Common myeloid progenitor, CD34-positive (primary cell): Measurements from ENCODE around the gene DCLK3.

Experiments used
- CTCF ChIA-PET: fragments of 350-600 bp; sonication (Branson Sonifier 250); formaldehyde crosslinking; loops from one replicate; lab custom pipeline; 2021; ENCODE audit warnings: antibody characterized with exemption; lab: Charles Lee
- POLR2A ChIA-PET: fragments of 350-600 bp; sonication (Branson Sonifier 250); formaldehyde crosslinking; loops from one replicate; lab custom pipeline; 2021; ENCODE audit warnings: antibody characterized with exemption; lab: Charles Lee
- DNase-seq, 3 donors: peaks; one replicate each; pipeline versions ENCODE4 v3.0.0 to v3.0.0-alpha.2; 2013
- H3K27ac ChIP-seq, 2 experiments: 1 replicate in 1 of 2; 2 replicates in 1 of 2; pipeline ENCODE4 v1.7.0; 2013; ENCODE audit warnings: inconsistent platforms in 2 of 2, low read length in 2 of 2, mild to moderate bottlenecking in 2 of 2, low read depth in 1 of 2, moderate library complexity in 1 of 2; ENCODE audit not compliant: severe bottlenecking in 2 of 2, insufficient read depth in 1 of 2, poor library complexity in 1 of 2
- H3K27me3 ChIP-seq, 5 experiments: replicated peaks in 2 of 5; 1 replicate in 3 of 5; 2 replicates in 2 of 5; pipeline versions ENCODE4 v1.6.1 to v1.7.0; 2013; ENCODE audit warnings: low read length in 4 of 5, mild to moderate bottlenecking in 2 of 5, moderate library complexity in 2 of 5, inconsistent platforms in 1 of 5; ENCODE audit not compliant: insufficient read depth in 5 of 5, control insufficient read depth in 4 of 5
- H3K36me3 ChIP-seq, 4 experiments: 1 replicate in 2 of 4; 2 replicates in 2 of 4; pipeline versions ENCODE4 v1.6.1 to v1.7.0; 2013; ENCODE audit warnings: low read length in 3 of 4, control low read depth in 1 of 4, mild to moderate bottlenecking in 1 of 4; ENCODE audit not compliant: control insufficient read depth in 4 of 4, insufficient read depth in 4 of 4
- H3K4me1 ChIP-seq, 4 experiments: 1 replicate in 3 of 4; 2 replicates in 1 of 4; pipeline versions ENCODE4 v1.6.1 to v1.7.1; 2013; ENCODE audit warnings: low read length in 3 of 4, mild to moderate bottlenecking in 3 of 4, control low read depth in 1 of 4, inconsistent platforms in 1 of 4, moderate library complexity in 1 of 4; ENCODE audit not compliant: control insufficient read depth in 4 of 4, insufficient read depth in 4 of 4; ENCODE audit errors: control extremely low read depth in 1 of 4
- H3K4me3 ChIP-seq, 7 experiments: 1 replicate in 4 of 7; 2 replicates in 3 of 7; pipeline versions ENCODE4 v1.5.1 to v1.7.0; 2013; ENCODE audit warnings: mild to moderate bottlenecking in 7 of 7, low read length in 6 of 7, moderate library complexity in 6 of 7, inconsistent platforms in 2 of 7, low read depth in 2 of 7, control low read depth in 1 of 7; ENCODE audit not compliant: insufficient read depth in 4 of 7, control insufficient read depth in 1 of 7; ENCODE audit errors: extremely low read depth in 1 of 7
- H3K9me3 ChIP-seq, 5 experiments: 1 replicate in 4 of 5; 2 replicates in 1 of 5; pipeline versions ENCODE4 v1.6.1 to v1.7.1; 2013; ENCODE audit warnings: low read length in 4 of 5, mild to moderate bottlenecking in 2 of 5, inconsistent platforms in 1 of 5, low read depth in 1 of 5, moderate library complexity in 1 of 5; ENCODE audit not compliant: control insufficient read depth in 4 of 5, insufficient read depth in 2 of 5; ENCODE audit errors: control extremely low read depth in 1 of 5
- WGBS: methylation state at CpG from one replicate; pipeline ENCODE4 v1.1.5; 2013; ENCODE audit not compliant: insufficient coverage; 5-methylcytosine and 5-hydroxymethylcytosine counted together

Gene DCLK3

GRCh38 chr3:36750737-36751136 lies 13.6 kb downstream of the DCLK3 start:
- no peaks in the 10 kb centered on the region for H3K36me3 ChIP-seq
- H3K4me3 ChIP-seq, result no peak overlapping the region
- no peak overlapping the region for H3K27ac ChIP-seq
- no peak for DNase-seq
- ChIA-PET CTCF (no interaction called here), POLR2A (no interaction called here)
- peaks cover 0 to 5% (median 2%) of the 10 kb centered on the region in 5 experiments for H3K9me3 ChIP-seq
- WGBS, result 83% methylated on average over 4 of the region's 6 CpGs
- peaks cover 0 to 3% (median 0%) of the 10 kb centered on the region in 5 experiments for H3K27me3 ChIP-seq
- no peaks in the 10 kb centered on the region for H3K4me1 ChIP-seq

GRCh38 chr3:36744763-36745162 lies 19.6 kb downstream of the DCLK3 start:
- no peak overlapping the region for H3K4me3 ChIP-seq
- WGBS, result 97% methylated on average over 5 of the region's 6 CpGs

GRCh38 chr3:36743826-36744225 lies 20.5 kb downstream of the DCLK3 start:
- no peak for DNase-seq
- H3K9me3 ChIP-seq, result peaks cover 0 to 5% (median 2%) of the 10 kb centered on the region in 5 experiments
- ChIA-PET POLR2A (no interaction called here), CTCF (interaction anchor here (1.1 to 2.0 kb wide), 3 partner anchors 10 to 13 kb away, joined by 4 to 7 read pairs (median 5); no protein-coding TSS in a partner anchor)
- no peaks in the 10 kb centered on the region for H3K4me1 ChIP-seq
- H3K36me3 ChIP-seq, result no peaks in the 10 kb centered on the region
- H3K4me3 ChIP-seq, result no peak overlapping the region
- peaks cover 0 to 2% (median 0%) of the 10 kb centered on the region in 5 experiments for H3K27me3 ChIP-seq
- H3K27ac ChIP-seq, result no peak overlapping the region
- WGBS, result 100% methylated on average over 2 of the region's 2 CpGs

More at GRCh38 chr3:36744763-36745162, 19.6 kb downstream of the DCLK3 start:
- Histone ChIP-seq H3K9me3 (peaks cover 0 to 5% (median 2%) of the 10 kb centered on the region in 5 experiments), H3K36me3 (no peaks in the 10 kb centered on the region), H3K4me1 (no peaks in the 10 kb centered on the region), H3K27me3 (peaks cover 0 to 5% (median 0%) of the 10 kb centered on the region in 5 experiments), H3K27ac (no peak overlapping the region)
- POLR2A ChIA-PET, result no interaction called here
- CTCF ChIA-PET, result interaction anchor here (1.1 to 2.0 kb wide), 2 partner anchors 9 to 14 kb away, joined by 4 to 7 read pairs; no protein-coding TSS in a partner anchor
- no peak for DNase-seq

- POLR2A ChIA-PET, result no interaction called here
- WGBS, result 100% methylated on average over 2 of the region's 2 CpGs
- Histone ChIP-seq H3K36me3 (no peaks in the 10 kb centered on the region), H3K27ac (no peak overlapping the region), H3K9me3 (peaks cover 0 to under 1% (median 0%) of the 10 kb centered on the region in 5 experiments), H3K4me1 (peaks cover 0 to 5% (median 2%) of the 10 kb centered on the region in 4 experiments), H3K27me3 (peaks cover 0 to 2% (median 0%) of the 10 kb centered on the region in 5 experiments), H3K4me3 (no peak overlapping the region)
- CTCF ChIA-PET, result interaction anchor here (1.2 to 1.5 kb wide), 3 partner anchors 12 to 14 kb away, joined by 3 to 5 read pairs (median 4); no protein-coding TSS in a partner anchor
- DNase-seq, result no peak
Measured at GRCh38 chr3:36741285-36741684, 23.1 kb downstream of the DCLK3 start.

GRCh38 chr3:36740787-36741186 lies 23.6 kb downstream of the DCLK3 start:
- POLR2A ChIA-PET, result no interaction called here

GRCh38 chr3:36738702-36739101 lies 25.7 kb downstream of the DCLK3 start:
- Histone ChIP-seq H3K9me3 (no peaks in the 10 kb centered on the region), H3K4me1 (peaks cover 0 to 8% (median 3%) of the 10 kb centered on the region in 4 experiments), H3K27ac (no peak overlapping the region), H3K36me3 (no peaks in the 10 kb centered on the region), H3K4me3 (no peak overlapping the region), H3K27me3 (no peaks in the 10 kb centered on the region)
- CTCF ChIA-PET, result interaction anchor here (1.4 to 1.8 kb wide), 2 partner anchors 20 to 24 kb away, joined by 4 read pairs; no protein-coding TSS in a partner anchor
- POLR2A ChIA-PET, result interaction anchor here (0.6 kb wide), 1 partner anchor 14 kb away, joined by 3 read pairs; no protein-coding TSS in a partner anchor
- WGBS, result 96% methylated on average over 14 of the region's 16 CpGs
- no peak for DNase-seq

More at GRCh38 chr3:36740787-36741186, 23.6 kb downstream of the DCLK3 start:
- no peak for DNase-seq
- WGBS, result no CpG with 5 or more reads among the region's 2 CpGs
- Histone ChIP-seq H3K27ac (no peak overlapping the region), H3K27me3 (peaks cover 0 to 2% (median 0%) of the 10 kb centered on the region in 5 experiments), H3K4me1 (peaks cover 0 to 8% (median 3%) of the 10 kb centered on the region in 4 experiments), H3K9me3 (no peaks in the 10 kb centered on the region), H3K4me3 (no peak overlapping the region), H3K36me3 (no peaks in the 10 kb centered on the region)
- CTCF ChIA-PET, result interaction anchor here (1.2 to 1.5 kb wide), 2 partner anchors 12 to 13 kb away, joined by 4 to 5 read pairs; no protein-coding TSS in a partner anchor

GRCh38 chr3:36736301-36736700 lies 28.1 kb downstream of the DCLK3 start:
- Histone ChIP-seq H3K4me3 (no peak overlapping the region), H3K27ac (no peak overlapping the region), H3K9me3 (no peaks in the 10 kb centered on the region), H3K36me3 (no peaks in the 10 kb centered on the region), H3K4me1 (peaks cover 0 to 10% (median 5%) of the 10 kb centered on the region in 4 experiments), H3K27me3 (no peaks in the 10 kb centered on the region)
- ChIA-PET POLR2A (no interaction called here), CTCF (no interaction called here)
- 0% methylated on average over 1 of the region's 1 CpG for WGBS
- peak in 2 of 3 donors; percentile 7 for DNase-seq
